NOMO-1 (cell line): ENCODE measurements around the gene UBE2F.
"Not testable (repeated sequence)": the region's sequence is repeated elsewhere in the genome, so short reads cannot be mapped to it uniquely, and the experiment has no call there.

Experiments
- DNase-seq, 2 experiments: peaks; one replicate each; lab custom pipeline; 2025; ENCODE audit not compliant: unreplicated experiment in 2 of 2; lab: John Stamatoyannopoulos, UW

The UBE2F gene

DNA sequence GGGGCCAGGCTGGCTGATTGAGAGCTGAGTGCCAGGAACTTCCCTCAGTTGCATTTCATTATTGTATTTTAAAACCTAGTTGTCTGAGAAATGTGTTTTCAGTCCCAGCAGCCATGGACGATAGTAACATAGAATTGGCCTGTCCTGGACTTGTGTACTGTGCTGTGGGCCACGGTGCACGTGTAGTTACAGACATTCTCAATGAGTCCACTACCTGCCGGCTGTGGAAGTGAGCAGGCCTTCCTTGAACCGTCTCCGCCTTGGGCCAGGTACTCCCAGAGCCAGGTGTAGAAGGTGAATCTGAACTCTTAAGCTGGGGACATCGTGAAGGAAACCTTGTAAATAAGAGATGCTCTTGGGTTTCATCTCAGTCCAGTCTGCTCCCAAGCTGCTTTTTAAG lies 47.0 kb downstream of the UBE2F start:
- no peak for DNase-seq

DNA sequence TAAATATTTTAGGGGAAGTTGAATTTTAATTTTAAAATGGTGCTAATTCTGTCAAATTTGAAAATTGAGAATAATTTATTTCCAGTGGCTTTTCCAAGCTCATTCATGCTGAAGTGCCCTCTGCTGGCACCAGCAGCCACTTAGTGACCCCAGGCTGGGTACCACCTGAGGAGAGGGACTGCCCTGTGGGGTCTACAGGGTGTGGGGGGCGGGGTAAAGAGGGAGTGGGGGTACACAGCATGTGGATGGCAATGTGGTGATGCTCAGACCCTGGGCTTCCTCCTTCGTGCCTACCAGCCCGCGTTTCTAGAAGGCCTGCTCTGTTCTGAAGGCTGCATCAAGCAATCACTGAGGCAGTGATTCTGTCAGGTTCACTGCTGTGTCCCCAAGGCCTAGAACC lies 48.9 kb downstream of the UBE2F start:
- DNase-seq: no peak

DNA sequence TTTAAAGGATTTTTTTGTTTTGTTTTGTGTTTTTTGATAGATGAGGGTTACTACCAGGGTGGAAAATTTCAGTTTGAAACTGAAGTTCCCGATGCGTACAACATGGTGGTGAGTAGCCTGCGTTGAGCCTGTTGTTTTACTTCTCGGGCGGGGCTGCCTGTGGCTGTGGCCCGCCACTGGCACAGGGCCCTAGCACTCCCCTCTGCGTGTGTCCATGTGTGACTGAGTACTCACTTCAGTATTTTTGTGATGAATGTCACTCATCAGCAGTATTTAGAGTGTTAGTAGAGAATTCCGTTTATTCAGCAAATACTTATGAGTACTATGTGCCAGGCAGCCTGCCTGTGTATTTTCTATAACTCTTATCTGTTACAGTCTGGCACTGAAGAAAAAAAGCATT lies 49.7 kb downstream of the UBE2F start:
- DNase-seq: no peak

DNA sequence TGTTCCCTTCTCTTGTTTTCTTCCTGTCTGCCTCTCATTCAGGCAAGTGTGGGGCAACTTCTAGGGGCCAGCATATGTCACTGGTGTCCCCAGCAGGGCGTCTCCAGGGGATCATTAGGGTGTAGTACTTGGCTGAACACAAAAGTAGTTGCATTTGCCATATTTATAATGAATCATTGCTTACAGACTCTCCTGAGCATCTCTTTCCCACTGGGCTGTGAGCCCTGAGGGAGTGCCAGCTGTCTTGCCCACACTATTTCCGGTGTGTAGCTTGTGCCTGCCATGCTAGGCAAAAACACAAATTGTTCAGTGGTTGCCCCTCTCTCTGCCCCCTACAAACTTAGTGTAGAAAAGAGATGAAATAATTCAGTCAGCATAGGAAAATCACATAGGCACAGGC lies 53.1 kb downstream of the UBE2F start:
- DNase-seq: no peak

DNA sequence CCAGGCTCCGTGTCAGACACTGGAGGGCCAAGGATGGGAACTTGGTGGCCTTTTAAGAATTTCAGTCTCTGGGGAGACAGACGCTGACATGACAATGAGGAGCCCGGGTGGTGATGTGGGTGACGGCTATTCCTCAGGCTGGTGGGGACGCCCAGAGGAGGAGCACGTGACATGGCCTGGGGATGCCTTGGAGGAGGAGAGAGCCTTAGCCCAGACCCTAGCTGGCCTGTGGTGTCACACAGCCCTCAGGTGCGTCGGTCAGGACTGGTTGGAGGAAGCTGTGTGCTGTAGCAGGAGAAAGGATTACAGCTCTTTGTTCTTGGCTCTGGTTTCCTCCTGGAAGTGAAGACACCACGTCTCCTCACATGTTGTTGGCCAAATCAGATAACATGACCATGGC lies 54.0 kb downstream of the UBE2F start:
- DNase-seq: no peak

DNA sequence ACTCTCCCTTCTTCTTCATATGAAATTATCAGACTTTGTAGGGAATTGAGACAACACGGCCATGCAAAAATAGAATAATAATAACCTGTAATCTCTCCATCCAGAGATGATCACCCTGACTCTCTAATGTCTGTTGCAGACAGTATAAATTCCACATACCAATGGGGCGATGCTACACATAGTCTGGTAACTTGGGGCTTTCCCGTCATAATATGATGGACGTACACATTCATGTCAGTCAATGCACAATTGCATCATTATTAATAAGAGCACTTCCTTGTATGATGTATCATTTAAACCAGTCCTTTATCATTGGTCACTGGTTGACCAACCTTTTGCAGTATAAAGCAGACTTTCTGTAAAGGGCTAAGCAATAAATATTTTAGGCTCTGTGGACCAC lies 54.5 kb downstream of the UBE2F start:
- no peak for DNase-seq

DNA sequence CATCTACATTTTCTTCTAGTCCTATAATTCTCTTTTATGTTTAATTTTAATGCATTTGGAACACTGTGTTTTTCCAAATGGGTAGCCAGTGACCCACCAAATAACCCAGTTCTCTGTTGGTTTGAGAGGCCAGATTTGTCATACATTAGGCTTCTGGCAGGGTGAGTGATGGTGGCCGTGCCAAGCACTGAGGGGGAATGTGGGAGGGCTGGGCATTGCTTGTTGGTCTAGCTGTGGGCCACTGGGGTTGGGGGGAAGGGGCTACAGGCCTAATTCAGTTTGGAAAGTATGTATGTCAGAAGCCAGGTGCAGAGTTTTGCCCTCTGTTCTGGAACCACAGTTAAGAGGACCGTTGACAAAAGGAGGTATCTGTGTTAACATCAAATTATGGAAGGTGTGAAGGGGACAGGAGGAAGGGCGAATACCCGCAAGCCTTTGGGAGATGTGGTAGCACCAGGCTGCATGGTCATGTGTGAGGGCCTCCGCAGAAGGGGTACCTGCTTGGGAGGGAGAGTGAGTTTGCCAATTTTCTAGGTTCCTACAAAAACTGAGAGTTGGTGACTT lies 55.9 kb downstream of the UBE2F start:
- DNase-seq: no peak

DNA sequence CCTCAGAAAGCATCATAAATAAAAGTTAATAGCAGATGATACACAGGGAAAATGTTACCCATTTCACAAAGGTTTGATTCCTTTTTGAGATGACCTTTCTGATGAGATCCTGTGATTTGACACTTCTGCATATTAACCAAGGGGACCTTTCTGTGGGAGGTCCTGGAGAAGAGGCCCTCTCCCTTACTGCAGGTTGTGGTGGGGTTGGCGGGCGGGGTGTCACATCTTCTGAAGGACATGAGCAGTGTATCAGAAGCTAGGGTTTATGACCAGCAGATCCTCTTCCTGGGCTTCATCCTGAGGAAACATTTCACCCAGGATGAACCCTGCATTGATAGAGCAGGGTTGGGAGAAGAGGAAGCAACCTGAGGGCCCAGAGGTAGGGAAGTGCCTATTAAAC lies 56.8 kb downstream of the UBE2F start:
- DNase-seq: no peak

DNA sequence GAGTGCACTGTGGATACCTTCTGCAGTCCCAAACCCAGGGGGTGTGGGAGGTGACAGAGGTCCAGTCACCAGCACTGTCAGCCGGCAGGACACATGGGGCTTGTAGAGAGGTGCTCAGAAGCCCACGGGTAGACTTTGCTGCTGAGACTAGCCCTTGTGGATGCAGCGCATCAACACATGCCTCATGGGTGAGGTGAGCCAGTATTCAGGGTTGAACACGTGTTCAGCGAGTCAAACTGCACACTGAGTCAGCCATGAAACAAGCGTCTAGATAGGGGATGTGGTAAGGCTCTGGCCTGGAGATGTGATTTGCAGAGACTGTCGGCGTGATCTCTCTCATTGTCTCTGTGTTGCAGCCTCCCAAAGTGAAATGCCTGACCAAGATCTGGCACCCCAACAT lies 58.2 kb downstream of the UBE2F start:
- DNase-seq: no peak

DNA sequence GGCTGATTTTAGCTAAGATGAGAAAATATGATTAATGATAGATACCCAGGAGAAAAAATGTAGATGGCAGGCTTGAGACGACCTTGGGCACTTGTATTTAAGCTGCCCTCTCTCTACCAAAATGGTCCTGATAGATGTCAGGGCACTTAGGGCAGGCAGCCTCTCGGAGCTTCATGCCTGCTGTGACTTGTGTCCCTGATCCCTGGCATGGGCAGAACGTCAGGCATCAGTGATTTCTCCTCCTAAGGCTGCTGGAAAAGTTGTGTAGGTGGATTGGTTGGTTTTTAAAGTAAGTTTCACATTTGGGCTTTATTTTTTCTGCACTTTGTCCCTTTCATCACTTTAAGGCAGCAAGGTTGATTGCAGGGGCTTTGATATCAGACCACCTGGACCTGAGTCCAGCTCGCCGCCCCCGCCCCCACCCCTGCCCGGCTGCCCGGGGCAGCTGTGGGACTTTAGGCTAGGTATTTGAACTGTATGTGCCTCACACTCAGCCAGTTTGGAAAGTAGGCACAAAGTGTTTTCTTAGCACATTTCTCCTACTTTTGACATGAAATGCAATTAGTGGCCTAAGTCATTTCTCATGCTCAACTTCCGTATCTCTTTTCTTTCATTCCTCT lies 59.0 kb downstream of the UBE2F start:
- DNase-seq: no peak

DNA sequence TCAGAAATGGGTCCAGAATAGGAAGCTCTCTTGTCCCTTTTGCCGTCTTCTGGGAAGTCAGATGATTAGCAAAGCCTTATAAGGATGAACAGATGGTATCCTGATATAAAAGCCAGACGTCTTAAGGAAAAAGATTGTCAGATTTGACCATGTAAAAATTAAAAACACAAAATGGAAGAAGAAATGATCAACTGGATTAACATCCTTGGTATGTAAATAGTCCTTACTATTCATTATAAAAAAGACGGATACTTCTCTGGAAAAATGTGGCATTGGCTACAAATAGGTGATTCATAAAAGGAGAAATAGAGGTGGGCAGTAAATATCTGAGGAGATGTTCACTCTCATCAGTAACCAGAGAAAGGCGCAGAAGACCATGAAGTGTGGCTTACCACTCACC lies 60.2 kb downstream of the UBE2F start:
- DNase-seq: no peak

DNA sequence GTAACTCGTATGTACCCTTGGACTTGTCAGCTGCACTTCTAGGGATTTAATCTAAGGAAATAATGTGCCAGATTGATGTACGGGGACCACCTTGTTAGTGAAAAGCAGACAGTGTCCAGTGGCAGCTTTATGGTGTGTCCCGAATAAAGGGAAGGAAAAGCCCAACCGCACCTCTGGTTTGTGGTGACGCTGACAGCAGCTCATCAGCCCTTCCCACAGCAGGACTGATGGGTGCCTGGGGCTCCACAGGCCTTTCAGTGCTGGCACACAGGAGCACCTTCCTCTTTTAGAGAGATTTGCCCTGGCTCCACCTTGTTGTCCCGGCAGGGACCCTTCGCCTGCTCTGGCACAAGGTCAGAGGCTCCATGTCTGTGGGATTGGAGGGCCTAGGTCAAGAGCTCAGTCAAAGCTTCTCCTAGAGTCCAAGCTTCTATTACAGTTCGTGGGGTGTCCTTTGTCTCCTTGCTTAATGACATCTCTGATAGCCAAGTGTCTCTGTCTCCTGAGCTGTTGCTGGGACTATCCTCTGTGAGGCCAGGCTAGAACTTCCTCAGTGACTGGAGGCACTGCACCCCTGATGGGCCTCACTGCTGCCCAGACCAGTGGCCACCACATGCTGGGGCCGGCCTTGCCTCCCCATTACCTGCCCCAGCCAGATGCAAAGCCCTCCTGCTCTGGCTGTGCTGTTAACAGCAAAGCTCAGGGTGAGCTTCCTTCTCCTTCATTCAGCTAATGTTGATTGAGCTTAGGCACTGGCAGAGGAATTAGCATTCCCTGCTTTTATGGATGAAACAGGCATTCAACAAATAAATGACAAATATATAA lies 61.0 kb downstream of the UBE2F start:
- DNase-seq: peak in 1 of 2 experiments; percentile 2

DNA sequence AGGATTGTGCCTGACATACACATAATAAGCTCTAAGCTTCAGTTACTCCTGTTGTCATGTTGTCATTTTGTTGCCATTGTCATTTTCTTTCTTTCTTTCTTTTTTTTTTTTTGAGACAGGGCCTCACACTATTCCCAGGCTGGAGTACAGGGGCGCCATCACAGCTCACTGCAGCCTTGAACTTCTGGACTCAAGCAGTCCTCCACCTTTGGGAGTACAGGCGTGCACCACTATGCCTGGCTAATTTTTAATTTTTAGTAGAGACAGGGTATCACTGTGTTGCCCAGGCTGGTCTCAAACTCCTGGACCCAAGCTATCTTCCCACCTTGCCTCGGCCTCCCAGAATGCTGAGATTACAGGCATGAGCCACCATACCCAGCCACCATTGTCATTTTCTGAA lies 63.0 kb downstream of the UBE2F start:
- no peak for DNase-seq

DNA sequence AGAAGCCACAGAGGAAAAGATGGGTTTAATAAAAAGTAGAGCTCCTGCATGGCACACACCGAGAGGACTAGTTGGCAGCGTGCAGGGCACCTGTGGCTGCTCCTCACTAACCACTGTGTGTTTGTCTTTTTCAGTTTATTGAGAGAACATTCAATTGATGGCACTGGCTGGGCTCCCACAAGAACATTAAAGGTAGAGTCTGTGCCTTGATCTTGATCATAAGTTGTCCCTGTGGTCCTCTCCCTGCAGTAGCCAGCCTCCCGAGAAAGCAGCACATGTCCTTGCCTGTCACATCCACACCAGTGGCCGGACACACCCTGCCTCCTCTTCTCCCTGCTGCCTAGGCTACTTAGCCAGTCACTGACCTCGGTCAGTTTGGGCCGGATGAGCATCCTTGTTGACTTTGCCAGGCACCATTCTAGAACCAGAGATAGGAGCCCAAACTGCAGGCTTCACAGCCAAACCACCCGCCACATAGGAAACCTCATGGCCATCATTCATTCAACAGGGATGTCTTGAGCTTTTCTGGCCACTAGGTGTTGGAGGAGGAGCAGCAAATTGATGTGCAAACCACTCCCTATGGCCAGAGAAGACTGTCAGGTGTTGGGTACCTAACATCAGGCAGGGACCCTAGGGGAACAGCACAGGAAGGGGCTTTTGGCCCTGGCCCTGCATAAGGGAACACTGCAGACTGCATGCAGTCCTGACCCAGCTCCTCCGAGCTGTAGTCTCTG lies 63.8 kb downstream of the UBE2F start:
- DNase-seq: no peak

DNA sequence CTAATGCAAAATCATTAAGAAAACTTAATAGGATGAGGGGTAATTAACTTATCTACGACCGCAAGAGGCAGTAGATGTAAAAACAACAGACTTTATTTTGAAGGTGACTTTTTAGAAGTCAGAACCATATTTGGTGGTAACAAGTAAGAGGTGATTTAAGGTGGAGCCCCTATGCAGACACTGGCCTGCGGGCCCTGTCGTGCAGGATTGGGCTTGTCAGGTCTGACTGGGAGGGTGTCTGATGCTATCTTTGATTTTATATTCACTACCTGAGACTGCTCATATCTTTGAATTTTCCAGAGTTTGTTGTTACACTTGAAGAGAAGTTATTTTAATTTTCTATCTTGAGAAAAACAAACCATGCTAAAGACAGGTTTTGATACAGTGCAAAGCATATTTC lies 64.9 kb downstream of the UBE2F start:
- DNase-seq: no peak

DNA sequence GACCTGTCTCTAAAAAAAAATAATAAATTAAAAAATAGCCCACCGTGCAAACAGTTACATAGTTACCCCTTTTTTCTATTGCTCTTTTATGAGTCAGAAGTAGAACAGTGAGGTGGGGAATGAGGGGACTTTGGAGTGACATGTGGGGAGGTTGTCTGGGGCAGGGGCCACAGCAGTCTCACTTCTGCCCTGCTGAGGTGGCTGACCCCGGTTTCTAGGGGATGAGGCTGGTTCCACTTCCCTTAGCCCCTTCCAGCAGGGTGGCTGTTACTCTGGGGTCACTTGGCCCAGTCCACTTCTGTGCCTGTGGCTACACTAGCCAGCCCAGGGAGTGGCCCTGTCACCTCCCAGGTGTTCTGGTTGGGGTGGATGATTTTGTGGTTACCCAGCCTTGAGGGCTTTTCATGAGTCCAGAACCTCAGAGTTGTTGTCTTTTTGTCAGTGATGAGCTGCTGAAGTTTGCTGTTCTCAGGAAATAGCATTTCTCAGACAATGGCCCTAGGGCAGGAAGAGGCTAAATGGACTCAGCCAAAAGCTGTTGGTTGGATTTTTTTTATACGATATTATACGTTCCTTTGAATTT lies 66.0 kb downstream of the UBE2F start:
- DNase-seq: no peak

DNA sequence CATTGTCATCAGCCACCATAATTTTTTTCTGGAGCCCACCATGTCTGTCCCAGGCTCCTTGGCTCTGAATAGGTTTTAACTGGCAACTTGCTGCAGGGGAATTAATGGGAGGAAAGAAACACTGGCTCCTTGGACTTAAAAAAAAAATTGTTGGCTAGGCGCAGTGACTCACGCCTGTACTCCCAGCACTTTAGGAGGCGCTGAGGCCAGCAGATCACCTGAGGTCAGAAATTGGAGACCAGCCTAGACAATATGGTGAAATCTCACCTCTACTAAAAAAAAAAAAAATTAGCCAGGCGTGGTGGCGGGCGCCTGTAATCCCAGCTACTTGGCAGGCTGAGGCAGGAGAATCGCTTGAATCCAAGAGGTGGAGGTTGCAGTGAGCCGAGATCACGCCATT lies 67.2 kb downstream of the UBE2F start:
- not testable (repeated sequence) for DNase-seq

DNA sequence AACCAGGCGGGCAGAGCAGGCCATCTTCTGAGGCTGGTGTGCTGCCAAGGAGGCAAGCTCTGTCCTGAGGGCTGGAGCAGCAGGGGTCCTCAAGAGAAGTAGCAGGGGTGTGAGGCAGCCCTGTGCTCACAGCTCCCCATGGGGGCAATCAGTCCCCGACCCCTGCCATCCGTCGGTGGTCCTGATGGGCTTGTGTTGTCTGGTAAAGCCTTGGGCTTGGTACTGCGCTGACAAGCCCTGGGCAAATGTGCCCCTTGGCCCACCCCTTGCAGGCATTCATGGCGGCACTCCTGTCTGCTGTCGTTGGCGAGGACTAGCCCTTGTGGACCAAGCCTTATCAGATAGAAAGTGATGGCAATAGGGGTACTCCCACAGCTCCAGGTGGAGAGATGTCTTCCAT lies 71.4 kb downstream of the UBE2F start:
- DNase-seq: no peak

DNA sequence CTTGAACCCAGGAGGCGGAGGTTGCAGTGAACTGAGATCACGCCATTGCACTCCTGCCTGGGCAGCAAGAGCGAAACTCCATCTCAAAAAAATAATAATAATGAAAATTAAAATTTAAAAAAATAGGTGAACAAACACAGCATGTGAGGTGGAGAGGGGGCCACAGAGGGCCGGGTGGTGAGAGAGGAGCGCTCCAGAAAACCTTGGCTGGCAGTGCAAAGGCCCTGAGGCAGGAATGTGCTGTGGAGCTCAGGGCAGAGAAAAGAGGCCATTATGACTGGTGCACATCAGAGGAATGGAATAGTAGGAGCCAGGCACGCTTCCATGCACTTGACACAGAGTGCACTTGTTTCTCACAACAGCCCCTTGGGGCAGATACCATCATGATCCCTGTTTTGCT lies 72.3 kb downstream of the UBE2F start:
- DNase-seq: no peak

DNA sequence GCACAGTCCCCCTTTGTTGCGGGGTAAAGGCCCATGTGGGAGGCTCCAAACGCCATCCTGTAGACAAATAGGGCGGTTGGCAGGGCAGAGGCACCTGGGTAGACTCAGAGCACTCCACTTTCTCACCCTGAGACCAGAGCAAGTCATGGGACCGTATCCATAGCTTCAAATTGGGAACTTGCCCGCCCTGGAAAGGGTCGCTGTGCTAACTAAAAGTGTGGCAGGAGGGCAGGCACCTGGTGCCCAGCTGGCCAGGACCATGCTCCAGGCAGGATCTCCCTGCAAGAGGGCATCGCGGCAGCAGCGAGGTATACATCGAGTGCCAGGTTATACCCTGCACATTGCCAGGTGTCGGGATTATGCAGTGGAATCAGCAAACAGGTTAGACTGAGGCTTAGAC lies 73.2 kb downstream of the UBE2F start:
- no peak for DNase-seq

DNA sequence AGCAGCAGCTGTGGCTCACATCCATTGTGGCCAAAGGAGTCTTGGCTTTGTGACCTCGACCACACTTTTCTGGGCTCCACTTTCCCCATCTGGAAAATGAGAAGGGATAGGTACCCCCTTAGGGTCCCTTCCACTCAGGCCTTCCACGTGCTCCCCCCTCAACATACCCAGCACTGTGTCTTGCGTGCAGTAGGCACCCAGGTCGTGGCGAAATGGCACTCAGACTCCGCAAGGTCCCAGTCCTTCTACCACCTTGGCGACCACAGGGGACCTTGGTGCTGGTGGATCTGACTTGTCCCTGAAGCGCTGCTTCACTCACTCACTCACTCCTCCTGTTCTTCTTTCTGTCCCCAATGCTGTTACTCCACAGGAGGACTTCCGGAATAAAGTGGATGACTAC lies 74.1 kb downstream of the UBE2F start:
- no peak for DNase-seq
